Stimulated activated CD4-positive, alpha-beta T cell treated with anti-CD3 and anti-CD28 coated beads, TNF-alpha, amount 100 ng/mL, for 4 hours (primary cell): ENCODE data around the gene SUPT20H.
"Not testable (repeated sequence)": the region's sequence is repeated elsewhere in the genome, so short reads cannot be mapped to it uniquely, and the experiment has no call there.

Experiments
- DNase-seq, 3 experiments: peaks; one replicate each; pipeline ENCODE4 v3.0.0-alpha.2; 2020; ENCODE audit warnings: low read depth in 3 of 3

SUPT20H gene

GRCh38 chr13:37069597-37070103, 10.2 kb upstream of the SUPT20H start:
- no peak for DNase-seq

- DNase-seq, result no peak
Observed at GRCh38 chr13:37068962-37069361, 9.5 kb upstream of the SUPT20H start.

- DNase-seq, result no peak
Observed at GRCh38 chr13:37067874-37068273, 8.4 kb upstream of the SUPT20H start.

DNA sequence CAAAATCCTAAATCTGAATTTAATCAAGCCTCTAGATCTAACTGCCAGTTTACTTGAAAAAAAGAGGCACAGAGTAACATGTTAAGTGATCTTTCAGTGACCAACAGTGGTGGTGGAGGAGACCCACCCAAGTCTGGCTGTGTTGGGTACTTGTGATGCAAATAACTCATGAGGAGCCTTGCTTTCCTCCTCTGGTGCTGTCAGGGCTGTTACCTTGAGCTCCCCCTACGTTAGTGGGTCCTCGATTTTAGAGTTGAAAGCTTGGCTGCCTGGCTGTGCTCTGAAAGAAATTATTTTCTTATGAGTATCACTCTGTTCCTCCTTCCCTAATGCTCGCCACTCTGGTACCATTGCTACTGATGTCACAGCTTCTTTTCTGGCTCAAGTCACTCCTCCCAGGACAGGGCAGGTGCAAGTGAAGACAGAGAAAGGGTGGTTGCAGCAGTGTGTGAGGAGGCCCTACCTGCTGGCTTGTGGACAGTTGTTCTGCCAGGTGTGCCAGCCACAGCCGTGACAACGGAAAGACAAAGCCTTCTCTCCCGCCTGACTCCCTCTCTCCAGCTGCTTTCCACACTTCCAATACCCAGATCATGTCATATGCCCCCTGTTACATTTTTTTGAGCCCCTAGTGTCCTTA, 6.5 kb upstream of the SUPT20H start:
- DNase-seq, result no peak

- DNase-seq, result no peak
Observed at GRCh38 chr13:37059848-37060192, 332 bp upstream of the SUPT20H start.

DNA sequence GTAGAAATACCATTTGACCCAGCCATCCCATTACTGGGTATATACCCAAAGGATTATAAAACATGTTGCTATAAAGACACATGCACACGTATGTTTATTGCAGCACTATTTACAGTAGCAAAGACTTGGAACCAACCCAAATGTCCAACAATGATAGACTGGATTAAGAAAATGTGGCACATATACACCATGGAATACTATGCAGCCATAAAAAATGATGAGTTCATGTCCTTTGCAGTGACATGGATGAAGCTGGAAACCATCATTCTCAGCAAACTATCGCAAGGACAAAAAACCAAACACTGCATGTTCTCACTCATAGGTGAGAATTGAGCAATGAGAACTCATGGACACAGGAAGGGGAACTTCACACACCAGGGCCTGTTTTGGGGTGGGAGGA, 3.3 kb downstream of the SUPT20H start:
- DNase-seq, result not testable (repeated sequence)

DNA sequence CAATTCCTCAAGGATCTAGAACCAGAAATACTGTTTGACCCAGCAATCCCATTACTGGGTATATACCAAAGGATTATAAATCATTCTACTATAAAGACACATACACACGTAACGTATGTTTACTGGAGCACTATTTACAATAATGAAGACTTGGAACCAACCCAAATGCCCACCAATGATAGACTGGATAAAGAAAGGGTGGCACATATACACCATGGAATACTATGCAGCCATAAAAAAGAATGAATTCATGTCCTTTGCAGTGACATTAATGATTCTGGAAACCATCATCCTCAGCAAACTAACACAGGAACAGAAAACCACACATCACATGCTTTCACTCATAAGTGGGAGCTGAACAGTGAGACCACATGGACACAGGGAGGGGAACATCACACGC, 6.4 kb downstream of the SUPT20H start:
- not testable (repeated sequence) for DNase-seq

DNA sequence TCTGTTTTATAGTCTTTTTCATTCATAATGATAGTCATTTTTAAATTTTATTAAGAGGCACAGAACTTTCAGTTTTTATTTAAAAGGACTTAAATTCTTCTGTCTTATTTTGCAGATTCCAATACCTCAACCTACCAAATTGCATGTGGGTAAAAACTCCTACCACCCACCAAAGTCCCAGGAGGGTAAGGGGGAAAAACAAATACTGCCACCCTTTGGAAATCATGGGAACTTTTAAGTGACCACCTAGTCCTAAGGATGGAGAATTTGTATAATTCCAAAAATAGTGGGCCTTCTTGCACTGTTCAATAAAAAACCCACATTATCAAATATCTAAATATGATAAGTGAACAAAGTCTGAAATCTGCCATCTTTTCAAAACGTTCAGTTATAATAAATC, 9.7 kb downstream of the SUPT20H start:
- no peak for DNase-seq

DNA sequence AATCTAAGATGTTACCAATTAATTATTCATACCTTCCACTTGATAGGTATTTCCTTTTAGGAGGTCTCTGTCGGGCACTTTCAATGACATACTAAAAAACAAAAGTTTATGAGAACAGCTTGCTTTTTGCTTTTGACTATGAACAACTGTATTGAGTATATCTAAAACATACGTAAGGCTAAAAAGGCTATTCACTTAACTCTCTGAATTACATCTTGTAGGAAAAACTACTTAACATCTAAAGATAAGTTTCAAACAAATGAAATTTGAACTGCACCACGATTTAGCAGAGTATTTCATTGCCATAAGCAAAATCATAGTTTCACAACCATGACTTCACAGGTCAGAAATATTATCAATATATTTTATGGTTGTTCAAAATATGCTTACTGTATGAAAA, 11.6 kb downstream of the SUPT20H start:
- DNase-seq, result no peak

DNA sequence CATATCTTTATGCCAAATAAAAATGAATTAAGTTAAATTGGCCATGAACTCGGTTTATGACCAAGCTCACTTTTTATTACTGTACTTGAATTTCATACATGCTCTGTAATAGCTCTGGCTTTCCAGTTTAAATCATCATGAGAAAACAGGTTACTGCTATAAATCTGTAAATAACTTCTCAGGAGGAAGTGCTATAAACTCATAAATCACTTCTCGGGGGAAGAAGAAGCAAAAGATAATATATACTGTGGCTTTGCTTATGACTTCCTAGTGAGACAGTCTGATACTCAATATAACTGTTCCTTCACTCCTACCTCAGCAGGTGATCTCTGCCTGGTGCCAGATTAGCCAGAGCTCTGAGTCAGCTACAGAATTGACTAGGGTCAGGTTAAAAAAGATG, 12.5 kb downstream of the SUPT20H start:
- DNase-seq, result no peak

- DNase-seq, result no peak
Observed at GRCh38 chr13:37046062-37046461, 13.4 kb downstream of the SUPT20H start.

- DNase-seq, result no peak
Observed at GRCh38 chr13:37040789-37041188, 18.7 kb downstream of the SUPT20H start.

DNA sequence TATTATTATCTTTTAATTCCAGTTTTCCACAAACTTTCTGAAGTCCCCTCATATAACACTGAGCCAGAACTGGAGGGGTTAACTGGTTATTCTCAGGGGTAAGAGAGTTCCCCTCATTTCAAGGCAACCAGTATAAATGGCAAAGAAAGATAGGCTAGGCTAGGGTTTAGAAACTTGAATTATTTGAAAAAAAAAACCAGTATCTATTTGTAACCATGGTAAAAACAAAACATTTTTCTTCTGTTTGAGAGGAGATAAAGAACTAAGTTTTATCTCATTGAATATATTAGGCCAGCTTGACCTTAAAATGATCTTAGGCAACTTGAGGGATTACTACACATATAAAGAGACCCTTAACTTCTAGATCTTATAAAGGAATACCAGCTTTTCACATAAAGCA, 19.6 kb downstream of the SUPT20H start:
- DNase-seq, result no peak

DNA sequence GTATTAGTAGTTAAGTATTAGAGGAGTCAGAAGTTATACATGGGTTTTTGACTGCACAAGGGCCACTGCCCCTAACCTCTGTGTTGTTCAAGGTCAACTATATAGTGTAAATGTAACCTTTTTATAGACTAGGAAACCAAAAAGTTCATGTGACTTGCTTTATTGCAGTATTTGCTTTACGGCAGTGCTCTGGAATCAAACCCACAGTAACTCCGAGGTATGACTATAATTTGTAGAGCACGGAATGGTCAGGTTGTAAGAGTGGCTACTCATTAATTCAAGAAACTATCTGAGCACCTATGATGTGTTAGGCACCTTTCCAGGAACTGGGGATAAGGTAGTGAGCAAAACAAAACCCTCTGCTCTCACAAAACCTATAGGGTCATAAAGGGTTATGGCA, 22.2 kb downstream of the SUPT20H start:
- no peak for DNase-seq

GRCh38 chr13:37029617-37030016, 29.9 kb downstream of the SUPT20H start:
- no peak for DNase-seq

GRCh38 chr13:37027639-37028038, 31.8 kb downstream of the SUPT20H start:
- DNase-seq, result no peak

DNA sequence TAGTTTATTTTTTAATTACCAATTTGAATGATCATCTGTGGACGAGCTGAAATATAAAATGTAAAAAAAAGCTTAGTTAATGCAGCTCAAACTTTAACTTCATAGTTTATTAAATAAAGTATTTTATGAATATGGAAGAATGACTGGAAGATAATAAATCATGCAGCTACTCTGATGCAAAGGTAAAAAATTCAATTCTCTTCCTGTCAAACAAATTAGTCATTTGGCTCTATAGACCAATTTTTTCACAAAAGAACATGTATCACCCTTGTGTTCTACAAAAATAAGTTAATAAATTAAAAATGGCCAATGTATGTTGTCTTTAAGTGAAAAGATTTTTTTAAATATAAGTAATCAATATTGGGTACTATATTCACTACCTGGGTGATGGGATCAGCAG, 32.7 kb downstream of the SUPT20H start:
- no peak for DNase-seq

DNA sequence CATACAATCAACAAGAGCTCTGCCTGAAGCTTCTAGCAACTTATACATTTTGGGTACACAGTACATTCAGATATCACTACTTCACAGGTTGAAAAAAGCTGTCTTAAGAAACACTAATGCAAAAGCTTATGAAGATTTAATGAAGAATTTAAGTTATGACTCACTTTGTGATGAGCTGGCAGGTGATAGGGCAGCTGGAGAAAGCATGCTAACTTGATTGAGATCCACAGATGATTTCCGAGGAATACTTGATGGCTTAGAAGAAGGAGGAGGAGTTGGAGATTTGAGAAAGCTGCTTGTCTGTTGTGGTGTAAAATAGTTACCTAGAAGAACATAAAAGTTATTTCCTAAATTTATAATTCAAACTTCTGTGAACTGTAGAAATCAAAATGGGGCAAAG, 35.6 kb downstream of the SUPT20H start:
- no peak for DNase-seq

DNA sequence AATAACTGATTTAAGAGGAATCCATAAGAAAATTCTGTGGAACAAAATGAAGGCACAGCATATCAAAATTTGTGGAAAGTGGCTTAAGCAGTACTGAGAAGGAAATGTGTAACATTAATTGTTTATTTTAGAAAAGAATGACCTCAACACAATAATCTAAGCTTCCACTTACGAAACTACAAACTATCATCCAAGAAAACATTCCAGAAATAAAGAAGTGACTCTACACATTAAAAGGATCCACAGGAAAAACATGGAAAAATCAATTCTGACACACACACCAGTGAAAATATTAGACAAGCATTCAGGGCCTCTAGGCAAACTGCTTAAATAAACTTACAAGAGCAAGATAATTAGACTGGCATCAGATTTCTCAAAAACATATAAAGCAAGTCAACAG, 44.9 kb downstream of the SUPT20H start:
- no peak for DNase-seq

- no peak for DNase-seq
Observed at GRCh38 chr13:37011788-37012187, 47.7 kb downstream of the SUPT20H start.

DNA sequence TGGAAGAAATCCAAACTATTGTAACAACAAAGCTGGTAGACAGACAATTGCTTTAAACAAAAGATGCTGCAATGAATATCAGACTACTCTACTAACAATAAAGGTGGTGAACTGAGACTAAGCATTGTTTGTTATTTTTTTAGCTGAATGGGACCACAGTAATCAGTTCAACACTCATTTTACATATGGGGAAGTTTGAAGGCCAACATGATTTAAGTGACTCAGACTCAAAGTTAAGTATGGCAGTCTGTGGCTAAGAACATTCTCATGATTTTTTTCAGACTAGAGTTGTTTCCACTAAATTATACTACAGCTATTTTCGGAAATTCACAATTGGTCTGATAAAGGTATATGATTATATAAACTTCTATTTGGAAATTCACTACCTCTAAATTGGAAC, 48.5 kb downstream of the SUPT20H start:
- DNase-seq, result no peak

DNA sequence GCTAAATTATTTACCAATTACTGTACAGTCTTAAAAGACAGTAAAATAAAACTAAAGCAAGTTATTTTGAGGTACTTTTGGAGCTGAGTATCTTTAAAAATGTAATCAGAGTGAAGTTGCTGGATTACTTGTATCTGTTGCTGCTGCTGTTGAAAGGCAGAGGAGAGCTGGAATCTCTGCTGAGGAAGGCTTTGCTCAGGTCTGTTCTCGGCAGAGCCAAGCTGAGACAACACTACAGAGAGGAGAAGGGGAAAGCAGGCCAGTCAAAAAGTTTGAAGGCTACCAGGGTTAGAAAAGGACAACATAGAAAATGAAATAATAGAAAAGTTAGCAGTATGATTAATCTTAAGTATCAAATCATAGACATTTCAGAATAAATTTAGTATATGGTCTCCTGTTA, 49.1 kb downstream of the SUPT20H start:
- no peak for DNase-seq

DNA sequence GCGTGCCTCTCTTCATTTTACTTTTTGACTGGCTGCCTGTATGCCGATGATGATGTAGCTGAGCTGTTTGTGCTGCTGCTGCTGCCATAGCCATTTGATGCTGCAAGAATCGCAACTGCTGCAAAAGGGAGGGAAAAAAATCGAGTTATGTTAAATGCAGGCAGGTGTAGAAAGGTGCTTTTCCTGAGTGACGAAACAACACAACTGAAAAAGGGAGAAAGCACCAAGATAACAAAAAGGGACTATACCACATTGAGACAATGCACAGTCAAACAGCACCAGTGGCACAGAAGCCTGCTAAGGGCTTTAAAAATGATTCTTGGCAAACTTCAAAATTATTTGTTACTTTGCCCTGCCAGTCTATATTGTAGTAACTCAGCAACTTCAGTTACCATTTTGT, 49.8 kb downstream of the SUPT20H start:
- no peak for DNase-seq

GRCh38 chr13:37001921-37002250, 57.6 kb downstream of the SUPT20H start:
- DNase-seq, result no peak
